OCI-LY1 (cell line): ENCODE measurements around the gene BAIAP2.

Experiments
- H2AFZ ChIP-seq: fragments of 200-600 bp; sonication (generic), shearing (Covaris generic); 2 replicates; pipeline ENCODE4 v1.6.0; 2014; ENCODE audit warnings: antibody characterized with exemption, mild to moderate bottlenecking, low read length
- H3F3A ChIP-seq: fragments of 200-600 bp; sonication (generic), shearing (Covaris generic); 2 replicates; pipeline ENCODE4 v1.6.0; 2014; ENCODE audit warnings: mild to moderate bottlenecking, antibody characterized with exemption, low read length, moderate library complexity; ENCODE audit not compliant: insufficient read depth
- H3K27ac ChIP-seq: fragments of 200-600 bp; sonication (generic); 2 replicates; pipeline ENCODE4 v1.5.1; 2014; ENCODE audit warnings: low read length, mixed run types, mild to moderate bottlenecking, low read depth; ENCODE audit not compliant: poor library complexity, severe bottlenecking
- H3K27me3 ChIP-seq: fragments of 200-600 bp; sonication (generic); 2 replicates; pipeline ENCODE4 v1.6.0; 2014; ENCODE audit warnings: antibody characterized with exemption, mild to moderate bottlenecking, low read length, moderate library complexity; ENCODE audit not compliant: insufficient read depth
- H3K36me3 ChIP-seq: fragments of 200-600 bp; sonication (generic); 2 replicates; pipeline ENCODE4 v1.6.1; 2014; ENCODE audit warnings: mild to moderate bottlenecking, antibody characterized with exemption, low read length, moderate library complexity, mixed read lengths; ENCODE audit not compliant: insufficient read depth
- H3K4me1 ChIP-seq: fragments of 200-600 bp; sonication (generic); 2 replicates; pipeline ENCODE4 v1.5.1; 2014; ENCODE audit warnings: mild to moderate bottlenecking, low read length, moderate library complexity; ENCODE audit not compliant: insufficient read depth, severe bottlenecking
- H3K4me2 ChIP-seq: fragments of 200-600 bp; sonication (generic), shearing (Covaris generic); 2 replicates; pipeline ENCODE4 v1.6.1; 2014; ENCODE audit warnings: low read length
- H3K4me3 ChIP-seq: fragments of 200-600 bp; sonication (generic); 2 replicates; pipeline ENCODE4 v1.5.1; 2014; ENCODE audit warnings: low read length, low read depth, mild to moderate bottlenecking, mixed read lengths; ENCODE audit not compliant: poor library complexity, severe bottlenecking
- H3K79me2 ChIP-seq: fragments of 200-600 bp; shearing (Covaris generic); 2 replicates; pipeline ENCODE4 v1.6.1; 2016; ENCODE audit warnings: mixed run types, low read length, mixed read lengths; ENCODE audit not compliant: insufficient read depth
- H3K9ac ChIP-seq: fragments of 200-600 bp; sonication (generic), shearing (Covaris generic); 2 replicates; pipeline ENCODE4 v1.6.1; 2014; ENCODE audit warnings: mild to moderate bottlenecking, low read length, mixed read lengths
- H3K9me2 ChIP-seq: fragments of 200-600 bp; sonication (generic), shearing (Covaris generic); 2 replicates; pipeline ENCODE4 v1.6.1; 2014; ENCODE audit warnings: low read depth, mild to moderate bottlenecking, low read length, mixed read lengths
- H3K9me3 ChIP-seq: fragments of 200-600 bp; shearing (Covaris generic); 2 replicates; pipeline ENCODE4 v1.6.1; 2014; ENCODE audit warnings: low read length, mixed read lengths
- H4K20me1 ChIP-seq: fragments of 200-600 bp; sonication (generic), shearing (Covaris generic); 2 replicates; pipeline ENCODE4 v1.6.0; 2016; ENCODE audit warnings: mild to moderate bottlenecking, low read length; ENCODE audit not compliant: insufficient read depth
- EZH2 ChIP-seq: fragments of 200-600 bp; sonication (generic), shearing (Covaris generic); IDR thresholded peaks from 2 replicates; pipeline ENCODE4 v1.8.0; 2017; ENCODE audit warnings: borderline replicate concordance, mixed run types, mild to moderate bottlenecking, antibody characterized with exemption, low read length, moderate library complexity, mixed read lengths
- TF ChIP-seq, protein P1 (sequence below): fragments of 200-600 bp; sonication (generic), shearing (Covaris generic); IDR thresholded peaks from 2 replicates; pipeline ENCODE4 v1.5.1; 2017; ENCODE audit warnings: mild to moderate bottlenecking, antibody characterized with exemption, low read length, moderate library complexity, mixed read lengths

The BAIAP2 gene

DNA sequence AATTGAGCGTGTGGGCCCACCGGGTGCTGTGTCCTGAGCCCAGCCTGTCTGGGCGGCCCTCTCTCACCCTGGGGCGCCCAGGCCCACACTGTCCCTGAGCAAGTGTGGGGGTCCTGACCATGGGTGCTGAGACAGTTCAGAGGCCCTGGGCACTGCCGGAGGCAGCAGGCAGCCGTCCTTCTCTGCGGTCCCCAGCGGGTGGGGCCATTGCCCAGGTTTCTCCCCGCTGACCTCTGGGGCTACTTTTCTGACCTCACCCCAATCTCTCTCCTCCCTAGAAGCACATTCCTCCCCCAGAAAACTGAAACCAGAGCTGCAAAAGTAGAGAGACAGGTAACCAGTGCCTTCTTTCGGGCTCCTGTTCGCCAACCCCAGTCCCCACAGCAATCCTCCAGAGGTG, 94.3 kb downstream of the BAIAP2 start:
- no peak overlapping the region for H2AFZ ChIP-seq
- H3K4me1 ChIP-seq = no peaks in the 10 kb centered on the region
- H3K9me2 ChIP-seq = no peaks in the 10 kb centered on the region
- no peak overlapping the region for H3K4me2 ChIP-seq
- H3K27me3 ChIP-seq = no peaks in the 10 kb centered on the region
- no peak for TF ChIP-seq EZH2
- TF ChIP-seq, protein P1, sequence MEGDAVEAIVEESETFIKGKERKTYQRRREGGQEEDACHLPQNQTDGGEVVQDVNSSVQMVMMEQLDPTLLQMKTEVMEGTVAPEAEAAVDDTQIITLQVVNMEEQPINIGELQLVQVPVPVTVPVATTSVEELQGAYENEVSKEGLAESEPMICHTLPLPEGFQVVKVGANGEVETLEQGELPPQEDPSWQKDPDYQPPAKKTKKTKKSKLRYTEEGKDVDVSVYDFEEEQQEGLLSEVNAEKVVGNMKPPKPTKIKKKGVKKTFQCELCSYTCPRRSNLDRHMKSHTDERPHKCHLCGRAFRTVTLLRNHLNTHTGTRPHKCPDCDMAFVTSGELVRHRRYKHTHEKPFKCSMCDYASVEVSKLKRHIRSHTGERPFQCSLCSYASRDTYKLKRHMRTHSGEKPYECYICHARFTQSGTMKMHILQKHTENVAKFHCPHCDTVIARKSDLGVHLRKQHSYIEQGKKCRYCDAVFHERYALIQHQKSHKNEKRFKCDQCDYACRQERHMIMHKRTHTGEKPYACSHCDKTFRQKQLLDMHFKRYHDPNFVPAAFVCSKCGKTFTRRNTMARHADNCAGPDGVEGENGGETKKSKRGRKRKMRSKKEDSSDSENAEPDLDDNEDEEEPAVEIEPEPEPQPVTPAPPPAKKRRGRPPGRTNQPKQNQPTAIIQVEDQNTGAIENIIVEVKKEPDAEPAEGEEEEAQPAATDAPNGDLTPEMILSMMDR = no peak
- no peak overlapping the region for H3K27ac ChIP-seq
- no peaks in the 10 kb centered on the region for H3F3A ChIP-seq
- H3K9ac ChIP-seq = no peak overlapping the region
- no peak overlapping the region for H3K4me3 ChIP-seq
- H3K9me3 ChIP-seq = no peaks in the 10 kb centered on the region
- no peaks in the 10 kb centered on the region for H3K79me2 ChIP-seq
- H3K36me3 ChIP-seq = no peaks in the 10 kb centered on the region
- no peaks in the 10 kb centered on the region for H4K20me1 ChIP-seq

DNA sequence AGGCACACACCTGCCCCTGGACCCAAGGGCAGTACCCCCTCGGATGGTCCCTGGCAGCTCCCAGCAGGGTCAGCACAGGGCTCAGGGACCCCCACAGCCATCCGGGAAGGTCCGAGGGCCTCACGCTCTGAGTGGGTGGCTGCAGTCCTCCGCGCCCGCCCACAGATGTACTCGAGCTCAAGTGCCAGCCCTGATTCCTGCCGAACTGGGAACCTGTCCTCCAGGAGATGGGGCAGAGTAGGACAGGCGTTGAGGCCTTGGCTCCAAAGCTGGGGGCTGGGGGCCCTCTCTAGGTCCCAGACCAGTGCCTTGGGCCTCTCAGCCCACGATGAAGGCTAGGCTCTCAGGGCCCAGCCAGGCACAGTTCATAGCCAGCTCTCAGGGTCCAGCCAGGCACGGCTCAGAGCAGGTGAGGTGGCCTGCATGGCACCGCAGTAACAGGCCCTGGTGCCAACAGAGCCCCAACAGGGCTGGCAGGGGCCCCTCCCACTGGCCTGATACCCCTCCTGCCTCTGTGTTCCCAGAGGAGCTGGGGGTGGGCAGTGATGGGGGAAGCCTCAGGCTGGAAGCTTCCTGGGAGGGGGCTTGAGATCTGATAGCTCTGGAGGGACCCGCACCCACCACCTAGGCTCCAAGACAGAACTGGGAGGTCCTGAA, 94.9 kb downstream of the BAIAP2 start:
- no peaks in the 10 kb centered on the region for H3F3A ChIP-seq
- H3K9me3 ChIP-seq = no peaks in the 10 kb centered on the region
- no peaks in the 10 kb centered on the region for H3K79me2 ChIP-seq
- no peaks in the 10 kb centered on the region for H3K36me3 ChIP-seq
- no peak overlapping the region for H3K4me3 ChIP-seq
- no peak overlapping the region for H2AFZ ChIP-seq
- no peak overlapping the region for H3K9ac ChIP-seq
- H3K27ac ChIP-seq = no peak overlapping the region
- TF ChIP-seq EZH2 = no peak
- TF ChIP-seq, protein P1 = no peak
- H3K4me2 ChIP-seq = no peak overlapping the region
- no peaks in the 10 kb centered on the region for H4K20me1 ChIP-seq
- H3K27me3 ChIP-seq = no peaks in the 10 kb centered on the region
- H3K9me2 ChIP-seq = no peaks in the 10 kb centered on the region
- H3K4me1 ChIP-seq = no peaks in the 10 kb centered on the region

DNA sequence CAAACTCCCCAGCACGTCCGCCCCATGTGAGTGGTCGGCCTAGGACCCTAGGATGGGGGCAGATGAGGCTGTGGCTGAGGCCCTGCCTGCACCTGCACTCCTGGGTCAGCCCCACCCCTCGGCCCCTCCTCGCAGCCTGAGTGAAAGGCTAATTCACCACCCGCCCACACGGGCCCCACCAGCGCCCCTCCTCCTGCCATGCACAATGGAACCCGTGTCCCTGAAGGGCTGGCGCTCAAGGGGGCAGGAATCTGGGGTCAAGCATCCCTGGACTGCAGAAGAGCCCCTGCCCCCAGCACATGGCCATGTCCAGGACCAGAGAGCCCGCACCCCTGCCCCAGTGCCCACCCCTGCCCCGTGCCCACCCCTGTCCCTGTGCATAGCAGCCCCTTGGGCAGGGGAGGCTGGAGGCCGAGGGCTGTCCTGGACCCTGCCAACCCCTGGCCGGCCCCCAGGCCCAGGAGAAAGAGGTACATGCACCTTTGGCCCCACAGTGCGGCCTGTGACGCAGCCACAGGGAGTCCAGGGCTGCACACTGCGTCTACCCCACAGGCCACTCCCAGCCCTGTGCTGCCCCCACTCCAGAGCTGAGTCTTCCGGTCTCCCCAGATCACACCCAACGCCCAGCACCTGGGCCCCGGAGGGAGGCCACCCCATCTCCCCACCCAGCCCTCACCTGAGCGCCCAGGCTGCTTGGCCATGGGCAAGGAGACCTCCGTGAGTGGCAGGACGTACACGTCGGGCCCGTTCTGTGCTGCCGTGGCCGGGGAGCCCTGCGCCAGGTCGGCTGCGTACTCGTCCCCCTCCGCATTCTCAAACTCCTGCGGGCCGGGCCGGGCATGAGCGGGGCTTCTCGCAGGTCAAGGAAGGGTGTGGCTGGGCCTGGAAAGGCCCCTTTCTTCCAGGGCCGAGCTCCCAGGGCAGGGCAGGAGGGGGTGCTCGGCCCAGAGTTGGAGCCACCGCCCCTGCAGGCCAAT, 95.7 kb downstream of the BAIAP2 start:
- no peak overlapping the region for H3K27ac ChIP-seq
- no peaks in the 10 kb centered on the region for H3F3A ChIP-seq
- H3K79me2 ChIP-seq = no peaks in the 10 kb centered on the region
- no peaks in the 10 kb centered on the region for H3K27me3 ChIP-seq
- no peaks in the 10 kb centered on the region for H3K9me3 ChIP-seq
- no peaks in the 10 kb centered on the region for H3K36me3 ChIP-seq
- no peak overlapping the region for H3K4me2 ChIP-seq
- no peaks in the 10 kb centered on the region for H3K9me2 ChIP-seq
- no peak overlapping the region for H3K9ac ChIP-seq
- TF ChIP-seq EZH2 = no peak
- TF ChIP-seq, protein P1 = no peak
- H3K4me3 ChIP-seq = no peak overlapping the region
- no peak overlapping the region for H2AFZ ChIP-seq
- no peaks in the 10 kb centered on the region for H4K20me1 ChIP-seq
- H3K4me1 ChIP-seq = no peaks in the 10 kb centered on the region
